K562 (cell line): ENCODE measurements around the gene SLC35A2. TPM values are rescaled to one million over a fixed set of nuclear protein-coding genes. Genes with fewer than 3 reads are reported as not detected.

Experiments used
- DACH1 ChIP-seq: fragments of 450-650 bp; IDR thresholded peaks from 2 replicates; pipeline ENCODE4 v1.6.1; 2018; ENCODE audit not compliant: partially characterized antibody
- EGR1 ChIP-seq: fragments of 450-650 bp; conservative IDR thresholded peaks from 2 replicates; pipeline ENCODE4 v1.6.1; 2017; ENCODE audit warnings: mild to moderate bottlenecking
- HDAC2 ChIP-seq: fragments of 450-650 bp; IDR thresholded peaks from 2 replicates; pipeline ENCODE4 v1.6.1; 2016; ENCODE audit warnings: mild to moderate bottlenecking
- HSF4 ChIP-seq: fragments of 250-450 bp; sonication (Bioruptor Pico); IDR thresholded peaks from 2 replicates; pipeline ENCODE4 v2.1.2; 2022; ENCODE audit warnings: mild to moderate bottlenecking, moderate library complexity, borderline replicate concordance
- MYC ChIP-seq, 2 experiments: fragments of 250-450 bp in 1 of 2; sonication (Bioruptor Pico) in 1 of 2; IDR thresholded peaks; 2 replicates each; pipeline versions ENCODE4 v1.5.1 to v1.6.1; 2012 to 2021; ENCODE audit warnings: low read depth in 2 of 2, borderline replicate concordance in 1 of 2, improper control_type of control experiment in 1 of 2, low read length in 1 of 2, mild to moderate bottlenecking in 1 of 2, moderate library complexity in 1 of 2
- NBN ChIP-seq: fragments of 450-650 bp; IDR thresholded peaks from 2 replicates; pipeline ENCODE4 v1.6.1; 2016; ENCODE audit warnings: low read depth, mild to moderate bottlenecking
- NFYB ChIP-seq: IDR thresholded peaks from 2 replicates; pipeline ENCODE4 v1.6.1; 2011; ENCODE audit warnings: mild to moderate bottlenecking, moderate library complexity; ENCODE audit not compliant: insufficient read length; ENCODE audit errors: extremely low read depth
- POLR2H ChIP-seq: IDR thresholded peaks from 2 replicates; pipeline ENCODE4 v1.6.1; 2016; ENCODE audit warnings: missing genetic modification characterization, low read depth, mild to moderate bottlenecking, control low read depth, missing compliant biosample characterization, moderate library complexity
- STAT5A ChIP-seq: IDR thresholded peaks from 2 replicates; pipeline ENCODE4 v1.6.1; 2012; ENCODE audit warnings: low read length, inconsistent platforms, borderline replicate concordance
- ZBTB8A ChIP-seq: fragments of 450-650 bp; IDR thresholded peaks from 2 replicates; pipeline ENCODE4 v1.6.1; 2018; ENCODE audit warnings: mild to moderate bottlenecking, moderate library complexity; ENCODE audit not compliant: partially characterized antibody
- ZEB2 ChIP-seq: fragments of 450-650 bp; IDR thresholded peaks from 2 replicates; pipeline ENCODE4 v1.6.1; 2016
- ZKSCAN8 ChIP-seq: fragments of 200-800 bp; sonication (Bioruptor generic); IDR thresholded peaks from 2 replicates; pipeline ENCODE4 v1.6.1; 2016; ENCODE audit warnings: missing genetic modification characterization, missing compliant biosample characterization
- ZNF311 ChIP-seq: fragments of 250-450 bp; sonication (Bioruptor Pico); IDR thresholded peaks from 2 replicates; pipeline ENCODE4 v1.4.0; 2020; ENCODE audit warnings: mild to moderate bottlenecking, moderate library complexity
- ZNF668 ChIP-seq: fragments of 250-450 bp; sonication (Bioruptor Pico); IDR thresholded peaks from 2 replicates; pipeline ENCODE4 v1.8.0; 2022; ENCODE audit warnings: mild to moderate bottlenecking, inconsistent platforms
- polyA plus RNA-seq, 8 experiments: library from polyadenylated mRNA; depleted of rRNA in 4 of 8; stranded (reverse) in 5 of 8; unstranded in 3 of 8; fragments of >200 nt; fragmentation: Nextera tagmentation in 2 of 8; fragmentation: Illumina TruSeq in 1 of 8; extraction: Ambion mirVana in 2 of 8; extraction: Trizol in 1 of 8; gene quantifications; 2 replicates each; pipeline versions ENCODE4 v1.2.1 to v1.2.3, GENCODE V29; 2011 to 2014; ENCODE audit warnings: inconsistent platforms in 1 of 8, missing spikeins in 1 of 8
- total RNA-seq, 7 experiments: library from RNA; depleted of rRNA in 6 of 7; stranded (reverse); fragments of >200 nt in 6 of 7; fragmentation: Illumina TruSeq in 2 of 7; extraction: Trizol in 2 of 7; gene quantifications; 2 replicates each; pipeline versions ENCODE4 v1.2.1 to v1.2.3, GENCODE V29; 2011 to 2021; ENCODE audit warnings: low replicate concordance in 1 of 7
- TF ChIP-seq, protein P1 (sequence below), 2 experiments: fragments of 150-350 bp in 1 of 2; IDR thresholded peaks; 2 replicates each; pipeline ENCODE4 v1.6.1; 2012 to 2016; ENCODE audit warnings: low read depth in 2 of 2, low read length in 2 of 2, mild to moderate bottlenecking in 1 of 2, moderate library complexity in 1 of 2
- TF ChIP-seq, protein P2 (sequence below): fragments of 250-450 bp; sonication (Bioruptor Pico); IDR thresholded peaks from 2 replicates; pipeline ENCODE4 v1.8.0; 2021; ENCODE audit warnings: borderline replicate concordance, mild to moderate bottlenecking, moderate library complexity; ENCODE audit not compliant: poor library complexity, severe bottlenecking
- TF ChIP-seq, protein P3 (sequence below): fragments of 450-650 bp; IDR thresholded peaks from 2 replicates; pipeline ENCODE4 v1.6.1; 2018; ENCODE audit not compliant: partially characterized antibody

SLC35A2 gene
- total and polyA plus RNA-seq, 9 of the 15 experiments (the other 6 are each of a cell fraction or from before 2014, with no cell fraction given): 3.3 to 38.9 (median 20.0) TPM

DNA sequence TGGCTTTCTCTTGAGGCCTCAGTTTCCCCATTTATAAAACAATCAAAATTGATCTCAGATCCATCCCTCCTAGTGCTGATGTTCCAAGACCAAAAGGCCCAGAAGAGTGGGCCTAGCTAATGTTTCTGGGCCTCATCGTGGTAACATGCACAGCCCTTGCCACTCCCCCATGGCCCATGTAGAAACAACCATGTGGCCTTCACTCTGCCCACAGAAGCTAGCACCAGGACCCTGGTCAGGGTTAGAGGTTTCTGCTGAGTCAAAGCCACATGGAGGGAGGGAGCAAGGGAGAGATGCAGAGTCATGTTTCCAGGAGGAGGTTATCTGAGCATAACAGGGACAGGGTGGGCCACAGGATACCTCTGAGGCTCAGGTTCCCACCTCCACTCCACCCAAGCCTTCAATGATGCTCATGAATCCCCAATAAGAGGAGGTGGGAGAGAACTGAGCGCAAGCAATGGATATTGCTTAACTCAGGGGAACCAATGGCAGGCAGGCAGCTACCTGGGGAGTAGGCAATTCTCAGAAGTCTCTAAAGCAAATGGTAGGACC, 29.0 kb upstream of the SLC35A2 start (continued):
- TF ChIP-seq HSF4 (CRISPR knock-in tag) (peak; percentile 91), ZKSCAN8 (0 out of 2 replicates have a peak, but pooled peaks have one; percentile 20), ZEB2 (peak; percentile 89), ZBTB8A (no peak), MYC (IDR thresholded peaks at IDR 0.05; ENCODE audit: low read depth, low read length) (peak; percentile 93), MYC (CRISPR knock-in tag; IDR thresholded peaks at IDR 0.05; ENCODE audit: borderline replicate concordance, low read depth) (peak; percentile 61; the same call in 1 of the 2 replicates), NBN (no peak), DACH1 (no peak), POLR2H (tag) (no peak), NFYB (peak; percentile 3), EGR1 (0 out of 2 replicates have a peak, but pooled peaks have one; percentile 20), ZNF311 (peak; percentile 58; the same call in 1 of the 2 replicates), STAT5A (peak; percentile 96), HDAC2 (peak; percentile 70; the same call in 1 of the 2 replicates), ZNF668 (CRISPR knock-in tag) (peak; percentile 86; the same call in 1 of the 2 replicates)
- TF ChIP-seq, protein P1, sequence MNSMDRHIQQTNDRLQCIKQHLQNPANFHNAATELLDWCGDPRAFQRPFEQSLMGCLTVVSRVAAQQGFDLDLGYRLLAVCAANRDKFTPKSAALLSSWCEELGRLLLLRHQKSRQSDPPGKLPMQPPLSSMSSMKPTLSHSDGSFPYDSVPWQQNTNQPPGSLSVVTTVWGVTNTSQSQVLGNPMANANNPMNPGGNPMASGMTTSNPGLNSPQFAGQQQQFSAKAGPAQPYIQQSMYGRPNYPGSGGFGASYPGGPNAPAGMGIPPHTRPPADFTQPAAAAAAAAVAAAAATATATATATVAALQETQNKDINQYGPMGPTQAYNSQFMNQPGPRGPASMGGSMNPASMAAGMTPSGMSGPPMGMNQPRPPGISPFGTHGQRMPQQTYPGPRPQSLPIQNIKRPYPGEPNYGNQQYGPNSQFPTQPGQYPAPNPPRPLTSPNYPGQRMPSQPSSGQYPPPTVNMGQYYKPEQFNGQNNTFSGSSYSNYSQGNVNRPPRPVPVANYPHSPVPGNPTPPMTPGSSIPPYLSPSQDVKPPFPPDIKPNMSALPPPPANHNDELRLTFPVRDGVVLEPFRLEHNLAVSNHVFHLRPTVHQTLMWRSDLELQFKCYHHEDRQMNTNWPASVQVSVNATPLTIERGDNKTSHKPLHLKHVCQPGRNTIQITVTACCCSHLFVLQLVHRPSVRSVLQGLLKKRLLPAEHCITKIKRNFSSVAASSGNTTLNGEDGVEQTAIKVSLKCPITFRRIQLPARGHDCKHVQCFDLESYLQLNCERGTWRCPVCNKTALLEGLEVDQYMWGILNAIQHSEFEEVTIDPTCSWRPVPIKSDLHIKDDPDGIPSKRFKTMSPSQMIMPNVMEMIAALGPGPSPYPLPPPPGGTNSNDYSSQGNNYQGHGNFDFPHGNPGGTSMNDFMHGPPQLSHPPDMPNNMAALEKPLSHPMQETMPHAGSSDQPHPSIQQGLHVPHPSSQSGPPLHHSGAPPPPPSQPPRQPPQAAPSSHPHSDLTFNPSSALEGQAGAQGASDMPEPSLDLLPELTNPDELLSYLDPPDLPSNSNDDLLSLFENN (IDR thresholded peaks at IDR 0.05; ENCODE audit: low read depth in 2 of 2, low read length in 2 of 2): no peak
- TF ChIP-seq, protein P2, sequence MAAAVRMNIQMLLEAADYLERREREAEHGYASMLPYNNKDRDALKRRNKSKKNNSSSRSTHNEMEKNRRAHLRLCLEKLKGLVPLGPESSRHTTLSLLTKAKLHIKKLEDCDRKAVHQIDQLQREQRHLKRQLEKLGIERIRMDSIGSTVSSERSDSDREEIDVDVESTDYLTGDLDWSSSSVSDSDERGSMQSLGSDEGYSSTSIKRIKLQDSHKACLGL: peak; percentile 21
- TF ChIP-seq, protein P3, sequence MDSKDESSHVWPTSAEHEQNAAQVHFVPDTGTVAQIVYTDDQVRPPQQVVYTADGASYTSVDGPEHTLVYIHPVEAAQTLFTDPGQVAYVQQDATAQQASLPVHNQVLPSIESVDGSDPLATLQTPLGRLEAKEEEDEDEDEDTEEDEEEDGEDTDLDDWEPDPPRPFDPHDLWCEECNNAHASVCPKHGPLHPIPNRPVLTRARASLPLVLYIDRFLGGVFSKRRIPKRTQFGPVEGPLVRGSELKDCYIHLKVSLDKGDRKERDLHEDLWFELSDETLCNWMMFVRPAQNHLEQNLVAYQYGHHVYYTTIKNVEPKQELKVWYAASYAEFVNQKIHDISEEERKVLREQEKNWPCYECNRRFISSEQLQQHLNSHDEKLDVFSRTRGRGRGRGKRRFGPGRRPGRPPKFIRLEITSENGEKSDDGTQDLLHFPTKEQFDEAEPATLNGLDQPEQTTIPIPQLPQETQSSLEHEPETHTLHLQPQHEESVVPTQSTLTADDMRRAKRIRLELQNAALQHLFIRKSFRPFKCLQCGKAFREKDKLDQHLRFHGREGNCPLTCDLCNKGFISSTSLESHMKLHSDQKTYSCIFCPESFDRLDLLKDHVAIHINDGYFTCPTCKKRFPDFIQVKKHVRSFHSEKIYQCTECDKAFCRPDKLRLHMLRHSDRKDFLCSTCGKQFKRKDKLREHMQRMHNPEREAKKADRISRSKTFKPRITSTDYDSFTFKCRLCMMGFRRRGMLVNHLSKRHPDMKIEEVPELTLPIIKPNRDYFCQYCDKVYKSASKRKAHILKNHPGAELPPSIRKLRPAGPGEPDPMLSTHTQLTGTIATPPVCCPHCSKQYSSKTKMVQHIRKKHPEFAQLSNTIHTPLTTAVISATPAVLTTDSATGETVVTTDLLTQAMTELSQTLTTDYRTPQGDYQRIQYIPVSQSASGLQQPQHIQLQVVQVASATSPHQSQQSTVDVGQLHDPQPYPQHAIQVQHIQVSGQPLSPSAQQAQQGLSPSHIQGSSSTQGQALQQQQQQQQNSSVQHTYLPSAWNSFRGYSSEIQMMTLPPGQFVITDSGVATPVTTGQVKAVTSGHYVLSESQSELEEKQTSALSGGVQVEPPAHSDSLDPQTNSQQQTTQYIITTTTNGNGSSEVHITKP: peak; percentile 71
